GM18508 (cell line): ENCODE measurements around the gene PACS2.

Experiments used
- ATAC-seq: cut with Tn5 transposase; IDR thresholded peaks from one replicate; pipeline ENCODE4 v1.9.1; 2021; ENCODE audit warnings: moderate number of reproducible peaks; ENCODE audit not compliant: insufficient read depth, unreplicated experiment

PACS2 gene

GRCh38 chr14:105365681-105366080 is 51.1 kb downstream of the PACS2 start:
- no peak for ATAC-seq

- ATAC-seq: no peak
Measured at GRCh38 chr14:105366386-105367074, 52.0 kb downstream of the PACS2 start.

GRCh38 chr14:105367116-105368031 is 52.8 kb downstream of the PACS2 start:
- no peak for ATAC-seq

DNA sequence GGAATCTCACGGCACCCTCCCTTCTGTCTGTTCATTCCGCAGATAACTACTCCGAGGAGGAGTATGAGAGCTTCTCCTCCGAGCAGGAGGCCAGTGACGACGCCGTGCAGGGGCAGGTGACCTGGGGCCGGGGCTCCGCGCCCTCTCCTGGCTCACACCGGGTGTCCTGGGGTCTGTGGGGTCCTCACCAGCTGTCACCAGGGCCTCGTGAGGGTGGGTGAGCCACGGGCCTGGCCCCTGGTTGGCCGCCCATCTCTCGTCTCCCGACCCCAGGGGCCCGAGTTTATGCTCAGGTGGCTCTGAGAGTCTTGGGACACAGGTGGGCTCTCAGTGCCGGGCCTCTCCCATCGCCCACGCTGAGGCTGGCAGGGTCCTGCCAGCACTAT is 53.5 kb downstream of the PACS2 start:
- ATAC-seq: no peak

GRCh38 chr14:105368426-105368825 is 53.9 kb downstream of the PACS2 start:
- no peak for ATAC-seq

GRCh38 chr14:105368910-105369652 is 54.5 kb downstream of the PACS2 start:
- no peak for ATAC-seq

DNA sequence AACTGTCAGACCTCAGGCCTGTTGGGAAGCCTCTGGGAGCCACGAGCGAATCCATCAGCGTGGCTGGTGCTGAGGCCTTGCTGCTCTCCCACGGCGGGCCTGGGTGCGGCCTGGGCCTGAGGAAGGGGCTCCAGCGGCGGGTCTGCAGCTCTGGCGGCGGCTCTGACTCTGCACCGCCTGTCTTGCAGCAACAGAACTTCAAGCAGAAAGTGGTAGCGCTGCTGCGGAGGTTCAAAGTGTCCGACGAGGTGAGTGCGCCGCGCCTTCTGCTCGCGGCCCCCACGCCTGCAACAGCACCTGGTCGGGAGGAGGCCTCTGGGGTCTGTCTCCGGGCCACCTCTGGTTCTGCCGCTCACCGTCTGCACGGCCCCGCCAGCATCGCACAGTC is 55.1 kb downstream of the PACS2 start:
- ATAC-seq: no peak

GRCh38 chr14:105374389-105374788 is 59.8 kb downstream of the PACS2 start:
- no peak for ATAC-seq

DNA sequence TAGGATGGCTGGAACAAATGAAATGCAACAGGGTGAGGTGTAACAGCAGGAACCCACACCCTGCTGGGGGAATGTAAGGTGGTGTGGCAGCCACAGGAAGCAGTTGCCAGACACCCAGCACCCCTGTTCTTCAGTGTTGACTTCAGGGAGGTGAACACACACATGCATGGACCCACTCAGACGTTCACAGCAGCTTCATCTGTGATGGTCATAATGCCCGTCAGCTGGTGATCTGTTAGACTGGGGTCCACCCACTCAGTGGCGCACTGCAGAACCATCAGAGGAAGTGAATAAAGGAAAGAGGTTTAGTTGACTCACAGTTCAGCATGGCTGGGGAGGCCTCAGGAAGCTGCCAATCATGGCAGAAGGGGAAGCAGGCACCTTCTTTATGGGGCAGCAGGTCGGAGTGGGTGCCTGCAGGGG is 61.1 kb downstream of the PACS2 start:
- no peak for ATAC-seq

GRCh38 chr14:105376521-105377440 is 62.2 kb downstream of the PACS2 start:
- ATAC-seq: no peak

GRCh38 chr14:105377555-105378182 is 63.1 kb downstream of the PACS2 start:
- ATAC-seq: no peak

- no peak for ATAC-seq
Measured at GRCh38 chr14:105378199-105378598, 63.7 kb downstream of the PACS2 start.

DNA sequence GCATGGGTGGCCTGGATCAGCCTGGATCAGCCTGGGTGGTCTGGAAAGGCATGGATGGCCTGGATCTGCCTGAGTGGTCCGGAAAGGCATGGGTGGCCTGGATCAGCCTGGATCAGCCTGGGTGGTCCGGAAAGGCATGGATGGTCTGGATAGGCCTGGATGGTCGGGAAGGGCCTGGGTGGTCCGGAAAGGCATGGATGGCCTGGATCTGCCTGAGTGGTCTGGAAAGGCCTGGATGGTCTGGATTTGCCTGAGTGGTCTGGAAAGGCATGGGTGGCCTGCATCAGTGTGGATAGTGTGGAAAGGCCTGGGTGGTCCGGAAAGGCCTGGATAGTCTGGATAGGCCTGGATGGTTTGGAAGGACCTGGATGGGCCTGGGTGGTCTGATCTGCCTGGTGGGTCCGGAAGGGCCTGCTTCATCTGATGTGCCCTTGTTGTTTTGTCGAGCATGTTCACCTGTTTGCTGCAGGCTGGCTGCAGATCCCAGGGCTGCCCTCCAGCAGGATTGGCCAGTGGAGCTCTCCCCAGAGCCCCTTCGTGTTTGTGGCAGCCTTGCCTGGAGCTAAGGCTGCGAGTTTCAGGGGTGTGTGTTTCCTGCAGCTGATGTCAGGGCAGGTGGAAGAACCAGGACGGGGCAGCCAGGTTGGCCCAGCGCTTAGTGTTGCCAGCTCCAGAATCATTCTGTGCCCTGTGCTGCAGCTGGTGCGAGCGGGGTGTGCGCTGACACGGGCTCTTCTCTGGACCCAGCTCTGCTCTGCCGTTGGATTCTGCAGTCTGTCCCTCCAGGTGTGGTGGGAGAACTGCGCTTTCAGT is 64.5 kb downstream of the PACS2 start:
- ATAC-seq: no peak

GRCh38 chr14:105379946-105380345 is 65.4 kb downstream of the PACS2 start:
- ATAC-seq: no peak

DNA sequence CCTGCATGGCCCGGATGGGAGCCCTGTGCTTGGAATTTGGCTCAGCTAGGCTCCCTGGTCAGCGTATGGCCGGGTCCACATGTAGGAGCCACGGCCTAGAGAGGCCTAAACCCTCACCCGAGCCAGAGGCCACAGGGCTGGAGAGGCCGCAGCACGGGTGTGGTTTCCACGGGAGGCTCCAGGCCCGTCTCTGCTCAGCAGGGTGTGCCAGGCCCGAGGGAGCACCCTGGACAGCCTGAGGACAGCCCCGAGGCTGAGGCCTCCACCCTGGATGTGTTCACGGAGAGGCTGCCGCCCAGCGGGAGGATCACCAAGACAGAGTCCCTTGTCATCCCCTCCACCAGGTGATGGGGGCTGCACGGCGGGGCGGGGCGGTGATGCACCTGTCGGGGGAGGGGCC is 66.2 kb downstream of the PACS2 start:
- no peak for ATAC-seq

DNA sequence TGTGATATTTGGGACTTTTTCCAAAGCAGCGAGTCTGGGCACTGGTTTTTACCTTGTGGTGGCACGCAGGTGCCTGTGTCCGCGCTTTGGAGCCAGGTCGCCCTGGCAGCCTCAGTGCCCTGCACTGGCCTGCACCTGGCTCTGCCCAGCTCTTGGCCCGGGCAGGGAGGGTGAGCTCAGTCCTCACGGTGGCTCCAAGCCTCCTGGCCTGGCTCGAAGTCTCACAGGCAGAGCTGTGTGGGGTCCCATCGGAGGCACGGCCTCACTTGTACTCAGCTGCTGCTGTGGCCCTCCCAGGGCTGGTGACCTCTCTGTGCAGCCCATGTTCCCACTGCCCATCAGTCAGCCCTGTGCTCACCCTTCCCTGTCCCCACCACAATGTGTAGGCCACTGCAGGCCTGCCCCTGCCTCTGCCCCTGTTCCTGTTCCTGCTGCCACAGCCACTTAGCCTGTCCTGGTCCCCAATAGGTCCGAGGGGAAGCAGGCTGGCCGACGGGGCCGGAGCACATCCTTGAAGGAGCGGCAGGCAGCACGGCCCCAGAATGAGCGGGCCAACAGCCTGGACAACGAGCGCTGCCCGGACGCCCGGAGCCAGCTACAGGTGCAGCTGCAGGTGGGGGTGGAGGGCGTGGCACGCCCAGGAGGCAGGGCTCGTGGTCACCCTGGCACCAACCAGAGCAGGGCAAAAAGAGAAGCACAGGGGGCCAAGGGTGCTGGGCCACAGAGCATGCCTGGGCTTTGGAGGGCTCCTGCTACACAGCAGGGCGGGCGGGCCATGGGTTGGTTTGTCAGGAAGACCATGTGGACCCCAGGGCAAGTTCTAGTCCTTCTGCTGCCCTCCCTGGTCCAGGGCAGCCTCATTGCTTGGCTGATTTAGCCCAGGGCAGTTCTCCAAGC is 67.1 kb downstream of the PACS2 start:
- no peak for ATAC-seq

DNA sequence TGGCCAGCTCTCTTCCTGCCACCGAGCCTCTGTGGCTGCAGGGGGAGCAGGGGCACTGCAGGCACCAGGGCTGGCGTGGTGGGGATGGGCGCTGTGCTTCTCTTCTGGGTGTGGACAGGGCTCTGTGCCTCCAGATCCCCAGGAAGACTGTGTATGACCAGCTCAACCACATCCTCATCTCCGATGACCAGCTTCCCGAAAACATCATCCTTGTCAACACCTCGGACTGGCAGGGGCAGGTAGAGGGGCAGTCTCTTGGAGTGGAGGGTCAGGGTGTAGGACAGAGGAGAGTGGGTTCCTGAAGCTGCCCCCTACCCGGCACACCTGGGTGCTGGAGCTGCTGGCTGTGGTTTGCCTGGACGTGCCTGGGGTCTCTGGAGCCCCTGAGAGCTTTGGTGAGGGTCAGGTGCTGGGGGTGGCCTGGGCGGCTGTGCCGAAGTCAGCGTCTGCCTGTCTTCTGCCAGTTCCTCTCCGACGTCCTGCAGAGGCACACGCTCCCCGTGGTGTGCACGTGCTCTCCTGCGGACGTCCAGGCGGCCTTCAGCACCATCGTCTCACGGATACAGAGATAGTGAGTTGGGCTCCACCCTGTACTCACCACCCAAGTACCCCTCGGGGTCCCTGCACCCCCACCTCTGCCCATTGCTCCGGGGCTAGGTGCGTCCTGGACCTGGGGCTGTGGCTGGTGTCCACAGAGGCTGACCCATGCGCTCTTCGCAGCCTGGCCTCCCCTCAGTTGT is 68.0 kb downstream of the PACS2 start:
- ATAC-seq: no peak
